Tibial nerve (tissue), 4 donors: ENCODE results near the gene CCBE1. TPM values are rescaled to one million over a fixed set of nuclear protein-coding genes. Genes with fewer than 3 reads are reported as not detected.

Source experiments
- DNase-seq, 2 donors: peaks; one replicate each; pipeline ENCODE4 v3.0.0-alpha.2; 2019; ENCODE audit warnings: low spot score in 2 of 2
- H3K27ac ChIP-seq, 4 donors: fragments of 200-600 bp; sonication (generic) in 3 of 4; one replicate each; pipeline ENCODE4 v1.5.1; 2017 to 2019; ENCODE audit warnings: mild to moderate bottlenecking in 1 of 4
- H3K27me3 ChIP-seq, 2 donors: fragments of 200-600 bp; sonication (generic) in 1 of 2; one replicate each; pipeline versions ENCODE4 v1.5.1 to v1.6.0; 2017 to 2019
- H3K36me3 ChIP-seq, 3 donors: fragments of 200-600 bp; sonication (generic); one replicate each; pipeline ENCODE4 v1.5.1; 2018 to 2019
- H3K4me1 ChIP-seq, 4 donors: fragments of 200-600 bp; sonication (generic) in 3 of 4; one replicate each; pipeline ENCODE4 v1.5.1; 2017 to 2019
- H3K4me3 ChIP-seq, 4 donors: fragments of 200-600 bp; sonication (generic) in 3 of 4; one replicate each; pipeline ENCODE4 v1.5.1; 2017 to 2019; ENCODE audit warnings: mild to moderate bottlenecking in 1 of 4, moderate library complexity in 1 of 4
- H3K9me3 ChIP-seq, 4 donors: fragments of 200-600 bp; sonication (generic) in 3 of 4; one replicate each; pipeline ENCODE4 v1.5.1; 2017 to 2019
- EP300 ChIP-seq, 2 donors: sonication (generic); formaldehyde crosslinking; IDR thresholded peaks; one replicate each; pipeline ENCODE4 v1.6.1; 2017; ENCODE audit warnings: antibody characterized with exemption in 2 of 2, mild to moderate bottlenecking in 1 of 2
- POLR2A ChIP-seq, 2 donors: fragments of 450-650 bp; IDR thresholded peaks; one replicate each; pipeline ENCODE4 v1.6.1; 2017; ENCODE audit warnings: antibody characterized with exemption in 2 of 2, mild to moderate bottlenecking in 2 of 2, moderate library complexity in 2 of 2
- WGBS, 2 donors: methylation state at CpG; one replicate each; pipeline ENCODE4 v1.1.5; 2018; 5-methylcytosine and 5-hydroxymethylcytosine counted together
- total RNA-seq, 4 donors: library from RNA; depleted of rRNA; stranded (reverse); fragments of >200 nt; gene quantifications; one replicate each; pipeline ENCODE4 v1.1.0, GENCODE V29; 2016
- TF ChIP-seq, protein P1 (sequence below), 5 experiments: fragments of 200-600 bp in 3 of 5; fragments of 450-650 bp in 2 of 5; sonication (generic) in 3 of 5; IDR thresholded peaks; one replicate each; pipeline ENCODE4 v1.5.1; 2016 to 2019; ENCODE audit warnings: antibody characterized with exemption in 5 of 5, mild to moderate bottlenecking in 3 of 5, moderate library complexity in 2 of 5

The CCBE1 gene
- total RNA-seq, 4 donors from 2014 or later: 0.30 to 3.9 (median 1.3) TPM

DNA sequence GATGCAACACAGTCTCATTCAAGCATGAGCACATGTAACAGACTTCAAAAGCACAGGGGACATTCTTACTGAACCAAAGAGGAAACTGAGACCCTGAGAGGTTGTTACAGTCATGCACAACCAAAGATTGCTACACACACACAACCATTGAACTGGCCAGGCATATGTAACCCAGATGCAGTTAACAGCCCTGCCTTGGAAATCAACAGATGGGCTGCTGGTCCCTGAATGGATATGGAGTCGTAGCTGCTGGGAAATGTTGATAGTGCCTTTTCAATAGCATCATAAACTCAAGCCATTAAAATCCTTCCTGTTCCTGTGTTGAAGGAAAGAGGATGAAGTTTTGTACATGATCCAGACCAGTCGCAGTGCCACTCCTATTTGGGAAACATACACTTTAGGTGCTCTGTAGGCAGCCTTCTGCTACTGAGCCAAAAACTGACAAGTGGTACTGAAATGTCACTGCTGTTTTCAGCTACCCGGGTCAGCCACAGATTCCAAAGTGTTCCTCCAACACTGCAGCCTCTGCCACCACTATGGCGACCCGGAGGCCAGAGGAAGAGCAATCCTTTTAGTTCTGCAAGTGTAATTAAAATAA lies 143.9 kb downstream of the CCBE1 start:
- Histone ChIP-seq H3K36me3 (no peaks in the 10 kb centered on the region), H3K27ac (no peak overlapping the region), H3K27me3 (no peaks in the 10 kb centered on the region), H3K4me3 (no peak overlapping the region), H3K9me3 (no peaks in the 10 kb centered on the region), H3K4me1 (no peaks in the 10 kb centered on the region)
- TF ChIP-seq, protein P1, sequence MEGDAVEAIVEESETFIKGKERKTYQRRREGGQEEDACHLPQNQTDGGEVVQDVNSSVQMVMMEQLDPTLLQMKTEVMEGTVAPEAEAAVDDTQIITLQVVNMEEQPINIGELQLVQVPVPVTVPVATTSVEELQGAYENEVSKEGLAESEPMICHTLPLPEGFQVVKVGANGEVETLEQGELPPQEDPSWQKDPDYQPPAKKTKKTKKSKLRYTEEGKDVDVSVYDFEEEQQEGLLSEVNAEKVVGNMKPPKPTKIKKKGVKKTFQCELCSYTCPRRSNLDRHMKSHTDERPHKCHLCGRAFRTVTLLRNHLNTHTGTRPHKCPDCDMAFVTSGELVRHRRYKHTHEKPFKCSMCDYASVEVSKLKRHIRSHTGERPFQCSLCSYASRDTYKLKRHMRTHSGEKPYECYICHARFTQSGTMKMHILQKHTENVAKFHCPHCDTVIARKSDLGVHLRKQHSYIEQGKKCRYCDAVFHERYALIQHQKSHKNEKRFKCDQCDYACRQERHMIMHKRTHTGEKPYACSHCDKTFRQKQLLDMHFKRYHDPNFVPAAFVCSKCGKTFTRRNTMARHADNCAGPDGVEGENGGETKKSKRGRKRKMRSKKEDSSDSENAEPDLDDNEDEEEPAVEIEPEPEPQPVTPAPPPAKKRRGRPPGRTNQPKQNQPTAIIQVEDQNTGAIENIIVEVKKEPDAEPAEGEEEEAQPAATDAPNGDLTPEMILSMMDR (IDR thresholded peaks at IDR 0.05): no peak
- TF ChIP-seq POLR2A (IDR thresholded peaks at IDR 0.05): no peak
- no peak for TF ChIP-seq EP300 (IDR thresholded peaks at IDR 0.05)
- WGBS, 2 donors: 71 to 76% methylated on average over 5 of the region's 5 CpGs
- DNase-seq: no peak

DNA sequence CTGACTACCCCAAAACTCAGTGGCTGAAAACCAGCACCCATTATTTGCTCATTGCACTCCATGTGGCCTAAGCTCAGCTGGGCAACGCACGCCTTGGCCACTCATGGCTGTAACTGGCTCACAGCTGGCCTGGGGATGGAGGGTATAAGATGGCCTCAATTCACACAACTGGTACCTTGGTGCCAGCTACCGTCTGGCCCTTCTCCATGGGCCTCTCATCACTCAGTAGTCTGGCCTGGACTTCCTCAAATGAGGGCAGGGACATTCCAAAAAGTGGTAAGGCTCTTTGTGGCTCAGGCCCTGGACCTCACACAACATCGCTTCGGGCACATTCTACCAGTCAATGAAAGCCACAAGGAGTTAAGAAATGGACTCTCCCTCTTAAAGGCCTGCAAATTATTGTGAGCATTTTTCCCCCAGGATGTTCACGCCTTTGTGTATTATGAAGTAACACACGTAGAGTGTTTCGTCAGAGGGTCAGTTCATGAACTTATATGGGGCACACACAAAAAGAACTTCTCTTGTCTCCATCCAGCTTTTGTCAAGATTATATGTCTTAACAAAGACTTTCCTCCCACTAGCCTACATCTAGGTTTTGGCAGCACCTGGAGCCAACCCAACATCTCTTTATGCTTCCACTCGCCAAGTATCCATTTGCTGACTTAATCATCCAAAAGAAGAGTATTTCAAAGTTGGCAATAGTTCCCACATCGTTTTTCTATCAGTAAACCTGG lies 145.2 kb downstream of the CCBE1 start:
- no peaks in the 10 kb centered on the region for H3K36me3 ChIP-seq
- TF ChIP-seq EP300 (IDR thresholded peaks at IDR 0.05): no peak
- no peak for TF ChIP-seq POLR2A (IDR thresholded peaks at IDR 0.05)
- TF ChIP-seq, protein P1 (IDR thresholded peaks at IDR 0.05): no peak
- no peak overlapping the region for H3K27ac ChIP-seq
- no peaks in the 10 kb centered on the region for H3K4me1 ChIP-seq
- no peaks in the 10 kb centered on the region for H3K27me3 ChIP-seq
- WGBS, 2 donors: 85% methylated on average over 10 of the region's 10 CpGs
- H3K9me3 ChIP-seq: no peaks in the 10 kb centered on the region
- no peak overlapping the region for H3K4me3 ChIP-seq
- no peak for DNase-seq

DNA sequence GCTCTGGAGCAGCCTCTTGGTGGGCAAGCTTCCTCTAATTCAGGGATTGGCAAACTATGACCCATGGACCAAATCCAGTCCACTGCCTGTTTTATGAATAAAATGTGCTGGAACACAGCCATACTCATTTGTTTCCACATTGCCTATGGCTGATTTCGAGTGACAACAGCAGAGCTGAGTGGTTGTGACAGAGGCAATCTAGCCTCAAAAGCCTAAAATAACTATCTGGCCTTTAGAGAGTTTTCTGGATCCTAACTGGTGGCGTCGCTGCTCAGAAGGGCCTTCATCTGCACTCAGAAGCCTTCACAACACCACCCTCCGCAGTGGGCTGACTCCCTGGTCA lies 147.1 kb downstream of the CCBE1 start:
- TF ChIP-seq, protein P1 (IDR thresholded peaks at IDR 0.05): no peak
- TF ChIP-seq EP300 (IDR thresholded peaks at IDR 0.05) (no peak), POLR2A (IDR thresholded peaks at IDR 0.05) (no peak)
- Histone ChIP-seq H3K36me3 (no peaks in the 10 kb centered on the region), H3K9me3 (no peaks in the 10 kb centered on the region), H3K27ac (no peak overlapping the region), H3K4me3 (no peak overlapping the region), H3K4me1 (no peaks in the 10 kb centered on the region), H3K27me3 (no peaks in the 10 kb centered on the region)
- WGBS, 2 donors: 64 to 67% methylated on average over 4 of the region's 4 CpGs
- DNase-seq: no peak

DNA sequence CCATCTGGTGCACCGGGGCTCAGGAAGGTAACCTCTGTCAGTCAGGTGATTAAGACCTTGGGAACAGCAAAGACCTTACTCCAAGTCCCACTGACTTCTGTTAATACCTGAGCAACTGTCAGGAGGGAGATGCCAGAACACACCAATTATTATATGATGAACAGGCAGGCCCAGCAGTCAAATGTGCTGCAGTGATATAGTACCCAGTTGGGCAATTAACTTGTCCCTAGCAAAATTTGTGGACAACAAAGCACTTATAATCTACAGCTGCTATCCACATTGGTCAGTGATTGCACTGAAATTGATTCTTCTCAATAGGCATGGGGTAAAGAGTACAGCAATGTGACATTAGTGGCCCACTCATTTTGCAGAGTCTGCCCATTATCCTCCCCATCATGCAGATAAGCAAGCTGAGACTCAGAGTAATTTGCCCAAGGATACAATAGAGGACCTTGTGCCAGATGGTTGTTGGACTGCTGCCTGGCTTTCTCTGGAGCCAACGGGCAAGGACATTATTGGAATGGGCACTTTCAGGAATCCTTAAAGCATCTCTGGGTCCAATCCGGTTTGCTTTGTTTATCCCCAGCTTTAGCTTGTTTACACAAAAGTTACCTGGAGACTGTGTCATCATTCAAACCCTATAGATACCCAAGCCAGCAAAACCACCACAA lies 147.6 kb downstream of the CCBE1 start:
- TF ChIP-seq, protein P1 (IDR thresholded peaks at IDR 0.05): no peak
- TF ChIP-seq POLR2A (IDR thresholded peaks at IDR 0.05): no peak
- no peak for TF ChIP-seq EP300 (IDR thresholded peaks at IDR 0.05)

DNA sequence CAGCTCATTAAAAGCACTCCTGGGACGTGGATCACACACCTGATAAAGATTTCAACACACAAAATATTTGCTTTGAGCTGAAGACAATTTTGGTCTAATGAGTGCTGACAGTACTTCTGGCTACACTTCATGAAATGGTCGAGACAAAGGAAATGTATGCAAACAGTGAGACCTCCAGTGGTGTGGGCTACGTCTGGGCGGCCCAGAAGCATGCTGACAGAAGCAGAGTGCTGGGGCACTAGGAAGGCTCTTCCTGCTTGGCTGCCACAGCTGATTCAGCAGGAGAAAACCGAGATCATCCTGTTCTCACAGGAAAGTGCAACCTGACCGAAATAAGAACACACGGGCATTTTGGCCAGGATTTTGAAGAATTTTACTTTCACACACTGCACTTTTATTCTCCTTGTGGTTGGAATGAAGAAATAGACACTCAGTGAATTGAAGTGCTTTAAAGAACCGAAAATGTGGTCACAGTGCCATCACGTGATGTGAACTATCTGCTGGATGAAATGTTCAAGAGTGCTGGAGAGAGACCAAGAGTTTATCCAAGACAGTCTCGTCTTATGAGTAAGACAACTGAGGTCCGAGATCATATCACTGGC lies 149.5 kb downstream of the CCBE1 start:
- Histone ChIP-seq H3K27ac (no peak overlapping the region), H3K36me3 (no peaks in the 10 kb centered on the region), H3K4me3 (no peak overlapping the region), H3K9me3 (no peaks in the 10 kb centered on the region), H3K27me3 (no peaks in the 10 kb centered on the region), H3K4me1 (no peaks in the 10 kb centered on the region)
- TF ChIP-seq POLR2A (IDR thresholded peaks at IDR 0.05): no peak
- TF ChIP-seq, protein P1 (IDR thresholded peaks at IDR 0.05): peak in 1 of 5 experiments; percentile 23
- WGBS, 2 donors: 37 to 38% methylated on average over 11 of the region's 11 CpGs
- DNase-seq: peak in 1 of 2 donors; percentile 23

More for the DNA sequence above, 147.6 kb downstream of the CCBE1 start:
- H3K27ac ChIP-seq: no peak overlapping the region
- DNase-seq: no peak
- H3K27me3 ChIP-seq: no peaks in the 10 kb centered on the region
- 52 to 70% methylated on average over 3 of the region's 3 CpGs for WGBS, 2 donors
- H3K9me3 ChIP-seq: no peaks in the 10 kb centered on the region
- H3K36me3 ChIP-seq: no peaks in the 10 kb centered on the region
- no peaks in the 10 kb centered on the region for H3K4me1 ChIP-seq
- H3K4me3 ChIP-seq: no peak overlapping the region
